CD4-positive, alpha-beta T cell treated with Interleukin-4 for 1 hour (primary cell): Measurements from ENCODE around the gene TPCN1.
"Not testable (repeated sequence)": the region's sequence is repeated elsewhere in the genome, so short reads cannot be mapped to it uniquely, and the experiment has no call there.

Experiments used
- DNase-seq, 2 donors: peaks; one replicate each; pipeline ENCODE4 v3.0.0-alpha.2; 2020 to 2022

TPCN1 gene

DNA sequence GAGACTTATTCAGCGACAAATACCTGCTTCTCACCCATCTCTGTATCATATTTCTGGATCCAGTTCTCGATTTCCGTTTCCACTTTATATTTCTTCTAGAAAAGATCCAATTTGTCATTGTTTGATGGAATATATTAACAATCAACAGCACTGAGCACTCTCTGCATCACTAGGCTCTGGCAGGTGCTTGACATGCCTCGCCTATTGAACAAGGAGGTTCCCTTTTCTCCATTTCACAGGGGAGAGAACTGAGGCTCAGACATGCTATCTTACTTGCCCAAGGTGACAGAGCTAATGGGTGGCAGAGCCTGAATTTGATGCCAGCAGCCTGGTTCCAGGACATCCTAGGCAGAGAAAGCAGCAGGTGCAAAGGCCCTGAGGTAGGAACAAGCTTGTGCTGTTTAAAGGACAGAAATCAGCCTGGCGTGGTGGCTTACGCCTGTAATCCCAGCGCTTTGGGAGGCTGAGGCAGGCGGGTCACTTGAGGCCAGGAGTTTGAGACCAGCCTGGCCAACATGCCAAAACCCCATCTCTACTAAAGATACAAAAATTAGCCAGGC is 23.7 kb upstream of the TPCN1 start:
- no peak for DNase-seq

DNA sequence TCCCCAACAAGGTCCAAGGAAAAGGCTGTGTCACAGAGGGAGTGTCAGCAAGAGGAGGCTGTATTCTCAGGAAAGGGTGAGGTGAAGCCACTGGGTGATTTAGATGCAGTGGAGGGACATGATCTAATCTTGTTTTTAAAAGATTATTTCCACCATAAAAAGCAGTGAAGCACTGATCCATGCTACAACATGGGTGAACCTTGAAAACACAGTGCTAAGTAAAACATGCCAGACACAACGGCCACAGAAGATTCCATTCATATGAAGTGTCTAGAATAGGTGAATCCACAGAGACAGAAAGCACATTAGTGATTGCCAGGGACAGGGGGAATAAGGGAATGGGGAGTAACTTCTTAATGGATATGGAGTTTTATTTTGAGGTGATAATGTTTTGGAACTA is 23.0 kb upstream of the TPCN1 start:
- DNase-seq = no peak

DNA sequence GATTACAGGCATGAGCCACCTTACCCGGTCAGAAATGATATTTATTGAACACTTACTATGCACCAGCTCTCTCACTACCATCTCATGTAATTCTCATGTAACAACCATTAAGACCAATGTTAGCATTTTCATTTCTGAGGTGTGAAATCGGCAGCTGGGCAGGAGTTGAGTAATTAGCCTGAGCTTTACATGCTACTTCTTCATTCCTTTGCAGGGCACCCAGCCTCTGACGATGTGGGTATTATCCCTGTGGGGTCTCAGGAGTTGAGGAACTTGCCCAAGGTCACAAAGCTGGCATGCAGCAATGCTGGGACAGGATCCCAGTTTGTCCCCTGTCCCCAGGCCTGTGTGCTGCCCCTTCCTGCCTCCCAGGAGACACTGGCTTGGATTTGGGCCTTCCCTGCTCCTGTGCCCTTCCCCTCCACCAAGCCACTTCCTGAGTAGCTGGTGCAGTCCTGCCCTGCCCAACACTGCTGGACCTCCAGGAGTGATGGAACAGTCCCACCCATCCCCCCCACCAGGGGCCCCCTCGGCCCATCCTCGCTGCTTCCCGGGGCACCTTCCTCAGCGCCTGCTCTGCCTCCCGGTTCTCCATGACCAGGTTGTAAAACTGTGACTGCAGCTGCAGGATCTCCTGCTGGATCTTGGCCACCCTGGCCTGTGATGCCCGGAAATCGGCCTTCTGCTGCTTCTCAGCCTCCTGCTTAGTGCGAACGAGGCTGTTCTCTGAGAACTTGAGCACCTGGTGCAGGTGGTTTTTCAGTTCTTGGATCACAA is 21.1 kb upstream of the TPCN1 start:
- no peak for DNase-seq

DNA sequence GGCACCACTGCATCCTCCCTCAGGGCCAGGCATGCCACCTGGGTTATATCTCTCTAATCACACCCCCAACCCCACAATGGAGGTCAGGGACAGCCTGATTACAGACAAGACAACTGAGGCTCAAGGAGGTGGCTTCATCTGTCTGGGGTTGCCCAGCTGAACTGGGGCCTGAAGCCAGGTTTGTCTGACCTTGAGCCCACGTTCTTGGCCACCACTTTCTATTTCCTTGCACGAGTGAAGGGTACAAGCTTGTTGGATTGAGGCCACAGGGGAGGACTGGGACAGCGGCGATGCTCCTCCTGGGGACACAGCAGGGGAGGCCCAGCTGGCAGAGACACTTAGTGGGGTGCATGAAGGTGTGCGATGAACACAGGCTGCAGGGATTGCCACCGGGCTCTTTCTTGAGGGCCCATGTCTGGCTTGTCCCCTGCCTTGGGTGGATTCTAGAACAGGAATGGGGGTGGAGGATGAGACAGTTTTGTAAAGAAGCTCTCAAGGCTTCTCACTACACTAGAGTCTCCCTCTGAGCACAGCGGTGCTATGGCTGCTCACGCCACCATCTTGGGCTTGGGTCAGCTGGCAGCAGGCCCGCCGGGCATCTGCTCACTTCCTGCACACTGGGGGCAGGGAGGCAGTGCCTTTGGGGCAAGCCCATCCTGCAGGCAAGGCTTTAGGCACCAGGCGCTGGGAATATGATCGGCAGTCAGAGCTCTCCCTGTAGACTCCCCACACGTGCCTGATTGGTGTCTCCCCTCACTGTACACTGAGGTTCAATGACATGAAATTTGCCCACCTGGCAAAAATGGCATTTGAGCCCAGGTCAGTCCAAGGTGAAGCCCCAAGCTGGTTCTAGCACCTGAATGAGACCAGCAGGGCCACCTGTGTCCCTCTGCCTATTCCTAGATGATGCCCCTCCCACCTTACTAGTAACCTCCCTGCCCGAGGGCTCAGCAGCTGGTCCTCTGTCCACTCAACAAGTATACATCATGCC is 19.8 kb upstream of the TPCN1 start:
- no peak for DNase-seq

DNA sequence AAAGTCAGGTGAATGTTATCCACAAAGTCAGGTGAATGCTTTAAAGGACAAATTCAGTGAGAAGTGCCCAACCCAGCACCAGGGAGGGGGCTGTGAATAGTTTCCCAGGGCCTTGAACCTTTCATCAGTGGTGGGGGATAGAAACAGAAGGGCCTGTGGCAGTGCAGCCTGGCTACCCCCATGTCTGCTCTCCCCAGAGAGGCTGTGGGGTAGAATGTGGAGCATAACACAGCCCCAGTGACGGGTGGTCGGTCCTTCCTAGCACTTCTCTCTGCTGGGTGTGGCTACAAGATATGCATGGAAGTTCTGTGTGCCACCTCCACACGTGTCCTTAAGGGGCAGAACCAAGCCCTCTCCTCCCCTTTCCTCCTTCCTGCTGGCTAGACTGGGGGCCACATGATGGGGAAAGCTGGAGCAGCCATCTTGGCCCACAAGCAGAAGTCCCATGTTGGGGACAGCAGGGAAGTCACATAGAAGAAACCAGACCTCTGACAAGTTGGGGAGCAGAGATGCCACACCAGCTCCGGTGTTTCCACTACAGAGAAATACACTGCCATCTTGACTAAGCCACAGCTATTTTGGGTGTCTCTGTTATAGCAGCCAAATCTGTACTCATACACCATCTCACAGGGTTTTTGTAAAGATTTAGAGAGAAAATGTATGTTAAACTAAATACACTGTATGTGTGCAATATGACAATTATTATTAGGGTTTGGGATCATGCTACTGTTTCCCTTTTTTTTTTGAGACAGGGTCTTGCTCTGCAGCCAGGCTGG is 18.8 kb upstream of the TPCN1 start:
- no peak for DNase-seq

DNA sequence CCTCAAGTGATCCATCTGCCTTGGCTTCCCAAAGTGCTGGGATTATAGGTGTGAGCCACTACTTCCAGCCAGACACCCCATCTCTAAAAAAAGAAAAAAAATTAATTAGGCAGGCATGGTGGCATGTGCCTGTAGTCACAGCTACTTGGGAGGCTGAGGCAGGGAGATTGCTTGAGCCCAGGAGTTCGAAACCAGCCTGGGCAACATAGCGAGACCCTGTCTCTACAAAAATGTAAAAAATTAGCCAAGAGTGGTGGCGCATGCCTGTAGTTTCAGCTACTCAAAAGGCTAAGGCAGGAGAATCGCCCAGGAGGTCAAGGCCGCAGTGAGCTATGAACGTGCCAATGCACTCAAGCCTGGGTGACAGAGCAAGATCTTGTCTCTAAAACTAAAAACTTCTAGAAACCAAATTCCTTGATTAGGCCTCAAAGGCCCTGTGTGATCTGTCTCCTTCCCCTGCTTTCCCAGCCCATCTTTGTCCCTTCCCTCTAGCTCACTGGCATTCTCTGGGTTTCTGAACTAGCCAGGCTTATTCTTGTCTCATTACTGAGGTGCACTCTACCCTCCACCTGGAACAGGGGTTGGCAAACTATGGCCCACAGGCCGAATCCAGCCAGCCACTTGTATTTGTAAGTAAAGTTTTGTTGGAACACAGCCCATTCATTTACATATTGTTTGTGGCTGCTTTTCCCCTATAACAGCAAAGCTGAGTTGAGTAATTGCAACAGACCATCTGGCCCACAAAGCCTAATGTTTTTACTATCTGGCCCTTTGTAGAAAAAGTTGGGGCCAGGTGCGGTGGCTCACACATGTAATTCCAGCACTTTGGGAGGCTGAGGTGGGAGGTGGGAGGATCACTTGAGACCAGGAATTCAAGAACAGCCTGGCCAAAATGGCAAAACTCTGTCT is 17.2 kb upstream of the TPCN1 start:
- DNase-seq = no peak

DNA sequence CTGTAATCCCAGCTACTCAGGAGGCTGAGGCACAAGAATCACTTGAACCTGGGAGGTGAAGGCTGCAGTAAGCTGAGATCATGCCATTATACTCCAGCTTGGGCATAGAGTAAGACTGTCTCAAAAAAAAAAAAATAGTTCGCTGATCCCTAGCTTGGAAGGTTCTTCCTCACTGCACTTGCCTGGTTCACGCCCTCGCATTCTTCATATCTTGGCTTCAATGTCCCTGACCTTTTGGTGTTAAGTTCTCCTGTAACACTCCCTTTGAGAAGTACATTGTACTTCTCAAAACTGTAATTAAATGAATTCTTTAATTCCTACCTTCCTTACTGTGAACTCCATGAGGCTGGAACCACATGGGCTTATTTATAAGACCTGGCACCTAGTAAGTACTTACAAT is 16.5 kb upstream of the TPCN1 start:
- DNase-seq = no peak

DNA sequence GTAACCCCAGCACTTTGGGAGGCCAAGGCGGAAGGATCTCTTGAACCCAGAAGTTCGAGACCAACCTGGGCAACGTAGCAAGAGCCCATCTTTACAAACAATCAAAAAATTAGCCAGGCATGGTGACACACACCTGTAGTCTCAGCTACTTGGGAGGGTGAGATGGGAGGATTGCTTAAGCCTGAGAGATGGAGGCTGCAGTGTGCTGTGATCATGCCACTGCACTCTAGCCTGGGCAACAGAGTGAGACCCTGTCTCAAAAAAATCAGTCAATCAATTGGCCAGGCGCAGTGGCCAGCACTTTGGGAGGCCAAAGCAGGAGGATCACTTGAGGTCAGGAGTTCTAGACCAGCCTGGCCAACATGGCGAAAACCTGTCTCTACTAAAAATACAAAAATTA is 14.5 kb upstream of the TPCN1 start:
- DNase-seq = not testable (repeated sequence)

DNA sequence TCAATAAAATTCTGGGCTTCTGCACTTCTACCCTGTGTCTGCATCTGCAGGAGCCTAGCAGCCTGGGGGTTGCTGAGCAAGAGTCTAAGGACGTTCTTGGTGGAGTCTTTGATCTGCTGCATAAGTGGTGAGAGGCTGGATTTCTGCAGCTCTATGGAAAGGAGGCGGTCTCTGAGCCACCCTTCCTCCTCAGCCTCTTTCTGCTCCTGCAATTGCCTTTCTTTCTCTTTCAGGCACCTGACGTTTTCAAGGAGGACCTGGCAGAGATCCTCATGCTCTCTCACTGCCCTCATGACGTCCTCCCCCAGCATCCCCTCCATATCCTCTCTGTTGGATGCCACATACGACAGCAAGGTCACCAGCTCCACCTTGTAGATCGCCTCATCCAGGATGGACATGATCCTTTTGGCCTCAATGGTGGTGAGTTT is 13.6 kb upstream of the TPCN1 start:
- DNase-seq = peak; percentile 16 to 21

DNA sequence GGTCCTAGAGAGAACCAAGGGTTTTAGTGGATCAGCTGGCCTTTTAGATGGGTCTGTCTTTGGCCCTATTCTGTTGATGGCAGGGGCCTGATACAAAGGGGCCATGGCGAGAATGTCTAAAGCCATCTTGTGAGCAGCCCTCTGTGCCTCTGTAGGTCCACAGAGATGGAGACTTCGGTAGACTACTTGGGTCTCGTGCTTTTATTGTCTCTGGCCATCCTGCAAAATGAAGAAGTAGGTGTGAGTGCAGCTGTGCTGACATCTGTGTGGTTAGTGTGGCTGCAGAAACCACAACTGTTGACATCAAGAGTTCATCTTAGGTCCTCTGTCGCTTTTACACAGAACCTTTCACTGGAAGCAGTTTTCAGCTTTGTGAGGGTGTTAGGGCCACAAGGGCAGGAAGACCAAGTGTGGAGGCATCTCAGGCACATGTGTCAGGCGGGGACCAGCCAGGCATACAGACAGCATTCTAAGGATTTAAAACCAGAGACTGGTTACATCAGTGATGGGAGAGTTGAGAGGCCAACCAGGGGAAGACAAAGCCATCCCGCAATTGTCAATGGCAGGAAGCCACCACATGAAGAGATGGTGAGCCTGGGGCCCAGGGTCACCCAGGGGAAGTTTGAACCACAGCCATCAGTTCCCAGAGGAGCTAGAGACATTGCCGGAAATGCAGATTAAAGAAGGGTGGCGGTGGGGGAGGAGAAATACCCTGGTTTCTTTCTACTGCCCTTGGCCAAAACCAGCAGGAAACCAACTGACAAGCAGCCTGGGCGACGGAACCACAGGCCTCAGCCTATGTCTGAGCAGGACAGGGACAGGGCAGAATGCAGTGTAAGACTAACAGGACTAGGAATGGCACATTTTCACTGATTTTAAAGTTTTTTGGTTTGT is 13.0 kb upstream of the TPCN1 start:
- DNase-seq = peak; percentile 81 to 87

DNA sequence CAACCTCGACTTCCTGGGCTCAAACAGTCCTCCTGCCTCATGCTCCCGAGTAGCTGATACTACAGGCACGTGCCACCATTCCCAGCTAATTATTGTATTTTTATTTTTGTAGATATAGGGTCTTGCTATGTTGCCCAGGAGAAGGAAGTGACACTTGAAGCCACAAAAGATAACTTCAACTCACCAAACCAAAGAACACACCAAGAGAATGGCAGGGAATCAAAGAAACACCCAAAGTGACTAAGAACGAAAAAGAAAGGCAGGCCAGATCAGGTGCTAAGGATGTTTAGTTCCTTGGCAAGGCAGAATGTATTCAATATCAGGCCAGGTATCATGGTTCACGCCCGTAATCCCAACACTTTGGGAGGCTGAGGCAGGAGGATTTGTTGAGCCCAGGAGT is 10.1 kb upstream of the TPCN1 start:
- no peak for DNase-seq

DNA sequence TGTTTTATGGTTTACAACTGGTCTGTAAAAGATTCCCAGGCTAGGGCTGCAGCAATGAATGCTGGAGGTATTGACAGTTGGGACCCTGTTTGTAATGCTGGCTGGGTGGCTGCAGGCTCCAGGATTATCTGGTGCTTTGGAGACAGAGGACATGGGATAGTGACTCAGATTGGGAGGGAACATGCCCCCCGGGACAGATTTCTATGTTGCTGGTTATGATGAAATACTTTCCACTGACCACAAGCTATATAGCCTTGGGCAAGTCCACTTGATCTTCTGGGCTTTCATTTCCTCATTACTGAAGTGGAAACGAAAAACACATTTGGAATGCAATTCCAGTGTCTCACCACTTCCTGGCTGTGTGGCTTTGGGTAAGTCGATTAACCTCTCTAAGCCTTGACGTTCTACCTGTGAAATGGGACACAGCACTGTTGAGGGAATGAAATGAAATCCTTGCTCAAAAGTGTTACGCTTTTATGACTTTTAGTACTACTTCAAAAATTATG is 6.3 kb upstream of the TPCN1 start:
- DNase-seq = peak in 1 of 2 donors; percentile 65

DNA sequence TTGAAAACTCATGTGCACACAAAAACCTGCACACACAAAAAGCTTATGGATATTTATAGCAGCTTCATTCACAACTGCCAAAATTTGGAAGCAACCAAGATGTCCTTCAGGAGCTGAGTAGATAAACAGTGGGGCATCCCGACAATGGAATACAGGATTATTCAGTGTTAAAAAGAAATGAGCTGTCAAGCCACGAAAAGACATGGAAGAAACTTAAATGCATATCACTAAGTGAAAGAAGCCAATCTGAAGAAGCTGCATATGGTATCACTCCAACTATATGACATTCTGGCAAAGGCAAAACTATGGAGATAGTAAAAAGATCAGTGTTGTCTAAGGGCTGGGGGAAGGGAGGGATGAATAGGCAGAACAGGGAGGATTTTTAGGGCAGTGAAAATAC is 5.2 kb upstream of the TPCN1 start:
- no peak for DNase-seq

DNA sequence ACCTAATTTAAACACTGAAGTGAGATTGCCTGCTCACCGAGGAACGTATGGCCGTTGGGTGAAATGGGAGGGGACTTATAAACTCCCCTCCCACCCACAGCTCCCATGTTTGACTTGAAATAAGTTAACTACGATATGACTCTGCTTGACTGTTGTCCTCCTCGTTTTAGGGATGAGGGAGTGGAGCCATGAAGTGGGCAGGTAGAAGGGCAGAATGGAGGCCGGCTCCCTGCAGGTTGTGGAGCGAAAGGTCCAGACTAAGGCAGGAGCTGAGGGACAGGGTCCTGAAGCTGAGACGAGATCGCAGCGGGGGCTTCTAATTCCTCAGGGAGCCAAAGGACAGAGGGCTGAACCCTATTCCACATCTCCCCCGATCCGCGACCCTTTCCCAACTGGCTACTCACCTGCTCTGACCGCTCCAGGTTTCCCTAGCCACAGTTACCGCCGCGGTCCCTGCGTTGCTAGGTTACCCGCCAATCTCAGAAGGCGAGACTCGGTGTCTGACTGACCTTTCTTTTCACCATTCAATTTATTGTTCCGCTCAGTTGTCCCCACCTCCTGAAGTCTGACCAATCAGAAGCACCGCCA is 577 bp upstream of the TPCN1 start:
- no peak for DNase-seq

DNA sequence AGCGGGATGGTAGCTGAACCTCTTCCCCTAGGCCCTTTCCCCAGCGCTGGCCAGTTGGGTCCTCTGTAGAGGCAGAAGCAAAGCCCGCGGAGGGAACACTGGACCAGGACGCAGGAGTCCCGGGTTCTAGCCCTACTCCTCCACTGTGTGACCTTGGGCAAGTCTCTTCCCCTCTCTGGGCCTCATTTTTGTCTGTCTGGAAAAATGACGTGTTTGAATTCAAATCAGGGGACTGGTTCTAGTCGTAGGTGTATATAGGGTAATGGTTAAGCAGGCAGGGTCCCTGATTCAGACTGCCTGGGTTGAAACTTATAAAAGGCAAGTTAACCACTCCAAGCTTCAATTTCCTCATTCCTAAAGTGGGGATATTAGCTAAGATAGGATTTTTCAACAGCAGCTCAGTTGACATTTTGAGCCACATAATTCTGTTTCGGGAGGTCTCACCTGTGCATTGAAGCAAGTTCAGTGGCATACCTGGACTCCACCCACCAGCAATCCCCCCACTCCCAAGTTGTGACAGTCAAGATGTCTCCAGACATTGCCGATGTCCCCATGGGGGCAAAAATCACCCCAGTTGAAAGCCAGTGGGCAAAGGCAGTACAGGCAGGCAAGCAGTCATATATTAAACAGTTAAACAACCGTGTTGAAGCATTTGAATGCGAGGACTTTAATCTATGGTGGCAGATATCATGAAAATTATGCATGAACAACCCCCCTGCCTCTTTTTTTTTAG is 899 bp downstream of the TPCN1 start:
- peak in 1 of 2 donors; percentile 17 for DNase-seq

DNA sequence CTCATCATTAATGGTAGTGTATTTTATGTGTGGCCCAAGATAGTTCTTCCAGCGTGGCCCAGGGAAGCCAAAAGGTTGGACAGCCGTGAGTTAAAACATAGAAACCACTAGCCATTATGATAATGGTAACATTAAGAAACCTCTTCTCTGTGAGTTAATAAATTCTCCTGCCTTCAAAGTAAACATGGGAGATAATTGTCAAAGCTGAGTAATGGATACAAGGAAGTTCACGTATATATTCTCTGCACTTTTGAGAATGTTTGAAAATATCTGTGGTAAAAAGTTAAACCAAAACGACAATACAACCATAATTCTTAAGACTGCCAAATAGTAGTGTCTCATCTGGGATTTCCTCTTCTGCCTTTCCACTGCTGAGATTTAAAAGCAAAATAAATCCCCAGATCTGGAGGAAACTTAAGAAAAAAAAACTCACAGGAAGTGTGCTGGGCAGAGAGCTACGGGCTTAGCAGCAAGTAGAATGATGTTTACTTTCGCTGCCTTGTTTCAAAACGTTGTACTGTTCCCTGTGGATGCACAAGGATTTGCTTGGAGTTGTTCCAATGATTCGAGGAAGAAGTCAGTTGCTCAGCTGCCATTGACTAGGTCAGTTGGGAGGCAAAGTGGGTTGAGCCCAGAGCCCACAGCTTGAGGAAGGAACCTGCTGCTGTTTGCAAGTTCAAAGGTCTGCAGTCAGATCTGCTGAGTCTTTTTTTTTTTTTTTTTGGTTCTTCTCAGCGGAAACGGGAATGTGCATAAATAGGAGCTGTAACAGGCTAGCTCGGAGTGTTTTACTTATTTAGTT is 1.7 kb downstream of the TPCN1 start:
- DNase-seq = peak in 1 of 2 donors; percentile 16

DNA sequence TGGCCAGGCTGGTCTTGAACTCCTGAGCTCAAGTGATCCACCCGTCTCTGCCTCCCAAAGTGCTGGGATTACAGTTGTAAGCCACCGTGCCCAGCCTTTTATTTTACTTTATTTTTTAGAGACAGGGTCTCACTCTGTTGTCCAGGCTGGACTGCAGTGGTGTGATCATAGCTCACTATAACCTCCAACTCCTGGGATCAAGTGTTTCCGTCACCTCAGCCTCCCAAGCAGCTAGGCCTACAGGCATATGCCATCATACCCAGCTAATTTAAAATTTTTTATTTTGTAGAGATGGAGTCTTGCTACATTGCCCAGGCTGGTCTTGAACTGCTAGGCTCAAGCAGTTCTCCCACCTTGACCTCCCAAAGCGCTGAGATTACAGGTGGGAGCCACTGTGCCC is 3.7 kb downstream of the TPCN1 start:
- DNase-seq = no peak
